A549 treated with DMSO at 1 μM for 4 hours (cell line): ENCODE results near the gene GPRIN3. TPM values are rescaled to one million over a fixed set of nuclear protein-coding genes. Genes with fewer than 3 reads are reported as not detected.

Experiments
- total RNA-seq: library from RNA; stranded (reverse); fragments of 200-300 nt; extraction: Qiagen RNA extraction; gene quantifications from 5 replicates; pipeline ENCODE4 v1.2.3, GENCODE V29; 2022; ENCODE audit warnings: low read depth

The GPRIN3 gene
- 3.4 to 7.8 TPM (median 6.3 TPM) in 5 replicates for total RNA-seq

GRCh38 chr4:89307446-89308160 is at the start of gene GPRIN3:
GPRIN3 (minus strand) TSS chr4:89307800; CDS start chr4:89250110, 57,690 bp downstream.

Other genes starting within 250 kb of the GPRIN3 start
- 4.3 to 5.6 TPM (median 5.4 TPM) in 5 replicates for gene TIGD2, start 196.3 kb downstream of the GPRIN3 start, total RNA-seq